GM12891 (cell line): ENCODE data around the gene FBXO28.

Experiments used
- PAX5 ChIP-seq: IDR thresholded peaks from 2 replicates; pipeline ENCODE4 v1.6.1; 2011; ENCODE audit warnings: low read length, moderate library complexity, mild to moderate bottlenecking; ENCODE audit not compliant: insufficient read depth, severe bottlenecking
- POLR2AphosphoS5 ChIP-seq: IDR thresholded peaks from 2 replicates; pipeline ENCODE4 v1.6.1; 2011; ENCODE audit warnings: low read depth, low read length, control low read depth
- POU2F2 ChIP-seq: IDR thresholded peaks from 2 replicates; pipeline ENCODE4 v1.6.1; 2011; ENCODE audit warnings: low read depth, mild to moderate bottlenecking, control low read depth, low read length, moderate library complexity
- SPI1 ChIP-seq: IDR thresholded peaks from 2 replicates; pipeline ENCODE4 v1.6.1; 2011; ENCODE audit warnings: low read depth, low read length, control low read depth
- TAF1 ChIP-seq: IDR thresholded peaks from 2 replicates; pipeline ENCODE4 v1.6.1; 2011; ENCODE audit warnings: low read depth, low read length, control low read depth

DNA sequence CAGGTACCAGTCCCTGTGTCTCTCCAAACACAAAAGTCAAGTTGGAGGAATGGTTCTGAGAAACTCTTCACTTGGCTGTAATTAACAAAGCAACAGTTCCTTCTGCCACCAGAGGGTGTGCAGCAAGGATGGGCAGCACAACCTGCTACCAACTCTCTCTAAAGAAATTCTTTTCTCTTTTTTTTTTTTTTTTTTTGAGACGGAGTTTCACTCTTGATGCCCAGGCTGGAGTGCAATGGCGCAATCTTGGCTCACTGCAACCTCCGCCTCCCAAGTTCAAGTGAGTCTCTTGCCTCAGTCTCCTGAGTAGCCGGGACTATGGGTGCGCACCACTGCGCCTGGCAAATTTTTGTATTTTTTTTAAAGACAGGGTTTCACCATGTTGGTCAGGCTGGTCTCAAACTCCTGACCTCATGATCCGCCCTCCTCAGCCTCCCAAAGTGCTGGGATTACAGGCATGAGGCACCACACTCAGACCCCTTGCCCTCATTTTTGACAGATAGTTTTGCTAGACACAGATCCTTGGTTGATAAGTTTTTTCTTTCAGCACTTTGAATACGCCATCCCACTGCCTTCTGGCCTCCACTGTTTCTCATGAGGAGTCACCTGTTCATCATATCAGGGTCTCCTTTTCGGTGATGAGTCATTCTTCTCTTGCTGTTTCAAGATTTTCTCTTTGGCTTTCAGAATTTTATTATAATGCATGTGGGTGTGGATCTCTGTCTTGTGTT lies 57.0 kb downstream of the FBXO28 start:
- TF ChIP-seq TAF1: no peak
- no peak for TF ChIP-seq PAX5
- no peak for TF ChIP-seq POLR2AphosphoS5
- no peak for TF ChIP-seq POU2F2
- TF ChIP-seq SPI1: no peak
